Measurements from ENCODE around the gene C1QC.

- TF ChIP-seq CTCF (conservative IDR thresholded peaks at IDR 0.05; ENCODE audit: low read depth in 2 of 2) (no peak), EZH2 (IDR thresholded peaks at IDR 0.05; ENCODE audit: low read depth, unreplicated experiment) (no peak), CREB1 (CRISPR knock-in tag; IDR thresholded peaks at IDR 0.05; ENCODE audit: low read depth) (no peak), REST (IDR thresholded peaks at IDR 0.05; ENCODE audit: unreplicated experiment) (no peak), ETS1 (IDR thresholded peaks at IDR 0.05) (no peak), POLR2AphosphoS5 (IDR thresholded peaks at IDR 0.05; ENCODE audit: low read depth) (no peak), EZH2phosphoT487 (IDR thresholded peaks at IDR 0.05; ENCODE audit: unreplicated experiment) (no peak), JUNB (IDR thresholded peaks at IDR 0.05; ENCODE audit: unreplicated experiment) (no peak)
Observed at GRCh38 chr1:22601610-22602009, 41.8 kb upstream of the C1QC start.
